ENCODE measurements around the gene THAP8. TPM values are rescaled to one million over a fixed set of nuclear protein-coding genes. Genes with fewer than 3 reads are reported as not detected.
A peak's percentile ranks its signal among the peaks of the same experiment; 100 is the strongest.

Gene THAP8
- total and polyA plus RNA-seq, 2 of the 13 experiments (the other 11 are each of a cell fraction or from before 2014, with no cell fraction given): 1.7 to 3.7 TPM

GRCh38 chr19:35995048-35995993 is 58.8 kb downstream of the THAP8 start, which contains the start of gene SDHAF1 (continued):
- TF ChIP-seq ARID5B (CRISPR knock-in tag; IDR thresholded peaks at IDR 0.05): 0 out of 2 replicates have a peak, but pooled peaks have one; percentile 21
- TF ChIP-seq ZFP82 (CRISPR knock-in tag; IDR thresholded peaks at IDR 0.05; ENCODE audit: borderline replicate concordance): peak; percentile 78; the same call in 1 of the 2 replicates
- peak; percentile 55; the same call in 1 of the 2 replicates for TF ChIP-seq GFI1 (CRISPR knock-in tag; IDR thresholded peaks at IDR 0.05; ENCODE audit: borderline replicate concordance)
- TF ChIP-seq GATAD2A (CRISPR knock-in tag; IDR thresholded peaks at IDR 0.05): no peak
- TF ChIP-seq FOXP4 (CRISPR knock-in tag; IDR thresholded peaks at IDR 0.05): no peak
- no peak; the same call in none of the 2 replicates for TF ChIP-seq ZHX2 (IDR thresholded peaks at IDR 0.05; ENCODE audit: low read depth)
- TF ChIP-seq ZHX2 (CRISPR knock-in tag; IDR thresholded peaks at IDR 0.05; ENCODE audit: borderline replicate concordance): no peak
- TF ChIP-seq ZNF235 (CRISPR knock-in tag; IDR thresholded peaks at IDR 0.05; ENCODE audit: borderline replicate concordance): 0 out of 2 replicates have a peak, but pooled peaks have one; percentile 48
- TF ChIP-seq ZSCAN9 (CRISPR knock-in tag; IDR thresholded peaks at IDR 0.05; ENCODE audit: borderline replicate concordance): peak; percentile 60; the same call in 1 of the 2 replicates
- no peak for TF ChIP-seq KAT2B (IDR thresholded peaks at IDR 0.05; ENCODE audit: borderline replicate concordance, low read depth, low read length)
- TF ChIP-seq FOSL1 (CRISPR knock-in tag; IDR thresholded peaks at IDR 0.05; ENCODE audit: borderline replicate concordance): no peak
- peak; percentile 61; the same call in 1 of the 2 replicates for TF ChIP-seq ZNF747 (CRISPR knock-in tag; IDR thresholded peaks at IDR 0.05; ENCODE audit: borderline replicate concordance)
- TF ChIP-seq CREBL2 (CRISPR knock-in tag; IDR thresholded peaks at IDR 0.05; ENCODE audit: borderline replicate concordance): no peak
- TF ChIP-seq XRCC5 (optimal IDR thresholded peaks at IDR 0.05; ENCODE audit: low read length): peak; percentile 56
- no peak for TF ChIP-seq SSRP1 (CRISPR knock-in tag; IDR thresholded peaks at IDR 0.05)
- TF ChIP-seq DR1 (CRISPR knock-in tag; IDR thresholded peaks at IDR 0.05): peak; percentile 62
